ENCODE results near the gene LNX1. TPM values are rescaled to one million over a fixed set of nuclear protein-coding genes. Genes with fewer than 3 reads are reported as not detected.

The LNX1 gene
- total RNA-seq, 1 experiment from 2014 or later: 1.7 TPM

DNA sequence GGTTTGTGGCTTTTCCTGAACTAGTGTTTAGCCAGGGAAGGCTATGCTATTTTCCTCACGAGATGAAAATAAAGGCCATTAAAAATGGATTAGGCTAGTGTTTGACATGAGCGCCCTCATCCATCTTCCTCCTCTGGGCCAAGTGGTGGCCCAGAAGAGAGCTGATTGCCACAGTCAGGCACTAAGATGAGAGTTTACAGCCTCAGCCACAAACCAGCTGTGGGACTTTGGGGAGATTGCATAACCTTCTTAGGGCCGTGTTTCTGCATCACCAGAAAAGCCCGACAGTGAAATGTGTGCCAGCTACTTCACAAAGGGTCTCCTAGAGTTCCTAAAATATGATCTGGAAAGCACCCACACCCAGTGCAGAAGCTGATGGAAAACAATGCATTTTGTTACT is 42.3 kb upstream of the LNX1 start:
- H3K4me3 Mint-ChIP-seq: no peak overlapping the region
- no peaks in the 10 kb centered on the region for H3K9me3 ChIP-seq (ENCODE audit: control insufficient read depth, low read depth, low read length)
- H3K9ac ChIP-seq (ENCODE audit: extremely low read depth, insufficient read length, low read length): no peak overlapping the region
- no peaks in the 10 kb centered on the region for H3K9me3 Mint-ChIP-seq
- no peak overlapping the region for H4K91ac ChIP-seq (ENCODE audit: insufficient read length, low read depth, low read length)
- H4K5ac ChIP-seq (ENCODE audit: insufficient read length, low read depth, low read length): no peak overlapping the region
- H3K23me2 ChIP-seq (ENCODE audit: insufficient read length, low read depth, low read length, poor library complexity, severe bottlenecking): no peaks in the 10 kb centered on the region
- no peak overlapping the region for H3K18ac ChIP-seq (ENCODE audit: insufficient read length, low read depth, low read length)
- no peak overlapping the region for H3K4ac ChIP-seq (ENCODE audit: low read depth, low read length)
- no peaks in the 10 kb centered on the region for H3K4me1 ChIP-seq (ENCODE audit: insufficient read depth, low read length)
- no peak overlapping the region for H2BK20ac ChIP-seq (ENCODE audit: low read depth, low read length, poor library complexity, severe bottlenecking)
- DNase-seq: no peak
- H3K23ac ChIP-seq (ENCODE audit: insufficient read length, low read depth, low read length): no peak overlapping the region
- H3K56ac ChIP-seq (ENCODE audit: insufficient read length, low read depth, low read length): no peak overlapping the region
- no peak overlapping the region for H3K14ac ChIP-seq (ENCODE audit: insufficient read depth, low read length)
- no peaks in the 10 kb centered on the region for H3K27me3 Mint-ChIP-seq (ENCODE audit: low read depth)
- H3K27ac ChIP-seq (ENCODE audit: insufficient read length, low read depth, low read length): no peak overlapping the region
- H3K79me2 ChIP-seq (ENCODE audit: insufficient read depth, low read length): no peaks in the 10 kb centered on the region
- TF ChIP-seq, protein P1, sequence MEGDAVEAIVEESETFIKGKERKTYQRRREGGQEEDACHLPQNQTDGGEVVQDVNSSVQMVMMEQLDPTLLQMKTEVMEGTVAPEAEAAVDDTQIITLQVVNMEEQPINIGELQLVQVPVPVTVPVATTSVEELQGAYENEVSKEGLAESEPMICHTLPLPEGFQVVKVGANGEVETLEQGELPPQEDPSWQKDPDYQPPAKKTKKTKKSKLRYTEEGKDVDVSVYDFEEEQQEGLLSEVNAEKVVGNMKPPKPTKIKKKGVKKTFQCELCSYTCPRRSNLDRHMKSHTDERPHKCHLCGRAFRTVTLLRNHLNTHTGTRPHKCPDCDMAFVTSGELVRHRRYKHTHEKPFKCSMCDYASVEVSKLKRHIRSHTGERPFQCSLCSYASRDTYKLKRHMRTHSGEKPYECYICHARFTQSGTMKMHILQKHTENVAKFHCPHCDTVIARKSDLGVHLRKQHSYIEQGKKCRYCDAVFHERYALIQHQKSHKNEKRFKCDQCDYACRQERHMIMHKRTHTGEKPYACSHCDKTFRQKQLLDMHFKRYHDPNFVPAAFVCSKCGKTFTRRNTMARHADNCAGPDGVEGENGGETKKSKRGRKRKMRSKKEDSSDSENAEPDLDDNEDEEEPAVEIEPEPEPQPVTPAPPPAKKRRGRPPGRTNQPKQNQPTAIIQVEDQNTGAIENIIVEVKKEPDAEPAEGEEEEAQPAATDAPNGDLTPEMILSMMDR (conservative IDR thresholded peaks at IDR 0.05): no peak
- no peaks in the 10 kb centered on the region for H3K27me3 ChIP-seq (ENCODE audit: insufficient read depth, low read length)
- no peak overlapping the region for H2BK15ac ChIP-seq (ENCODE audit: low read depth, low read length)
- WGBS (ENCODE audit: extremely low coverage, insufficient read length, low lambda C conversion rate): no CpG with 5 or more reads among the region's 4 CpGs
- H2BK12ac ChIP-seq (ENCODE audit: insufficient read length, low read depth, low read length): no peak overlapping the region
- no peak overlapping the region for H2BK5ac ChIP-seq (ENCODE audit: insufficient read length, low read length)
- no peak overlapping the region for H3K4me2 ChIP-seq (ENCODE audit: insufficient read depth, insufficient read length, low read length)
- no peaks in the 10 kb centered on the region for H3K36me3 Mint-ChIP-seq (ENCODE audit: insufficient read depth in 1 of 3, low read depth in 3 of 3)
- H2BK120ac ChIP-seq (ENCODE audit: low read depth, low read length, poor library complexity, severe bottlenecking): no peak overlapping the region
- H3K79me1 ChIP-seq (ENCODE audit: insufficient read depth, low read depth, low read length, poor library complexity, severe bottlenecking): no peaks in the 10 kb centered on the region
- H2AFZ ChIP-seq (ENCODE audit: low read length): no peak overlapping the region
- no peak overlapping the region for H3T11ph ChIP-seq (ENCODE audit: low read length)
- no peak overlapping the region for H4K8ac ChIP-seq (replicated peaks; ENCODE audit: insufficient read length, low read depth, low read length)
- H3K4me1 Mint-ChIP-seq: peaks cover 0 to 2% of the 10 kb centered on the region in 2 experiments; a peak in 2 of 4 replicates
- no peak overlapping the region for H2AK5ac ChIP-seq (ENCODE audit: insufficient read length, low read length)
- H3K27ac Mint-ChIP-seq: no peak overlapping the region
- no peaks in the 10 kb centered on the region for H4K20me1 ChIP-seq (ENCODE audit: control insufficient read depth, insufficient read depth, insufficient read length)
